ENCODE results near the gene CAPN14.

DNA sequence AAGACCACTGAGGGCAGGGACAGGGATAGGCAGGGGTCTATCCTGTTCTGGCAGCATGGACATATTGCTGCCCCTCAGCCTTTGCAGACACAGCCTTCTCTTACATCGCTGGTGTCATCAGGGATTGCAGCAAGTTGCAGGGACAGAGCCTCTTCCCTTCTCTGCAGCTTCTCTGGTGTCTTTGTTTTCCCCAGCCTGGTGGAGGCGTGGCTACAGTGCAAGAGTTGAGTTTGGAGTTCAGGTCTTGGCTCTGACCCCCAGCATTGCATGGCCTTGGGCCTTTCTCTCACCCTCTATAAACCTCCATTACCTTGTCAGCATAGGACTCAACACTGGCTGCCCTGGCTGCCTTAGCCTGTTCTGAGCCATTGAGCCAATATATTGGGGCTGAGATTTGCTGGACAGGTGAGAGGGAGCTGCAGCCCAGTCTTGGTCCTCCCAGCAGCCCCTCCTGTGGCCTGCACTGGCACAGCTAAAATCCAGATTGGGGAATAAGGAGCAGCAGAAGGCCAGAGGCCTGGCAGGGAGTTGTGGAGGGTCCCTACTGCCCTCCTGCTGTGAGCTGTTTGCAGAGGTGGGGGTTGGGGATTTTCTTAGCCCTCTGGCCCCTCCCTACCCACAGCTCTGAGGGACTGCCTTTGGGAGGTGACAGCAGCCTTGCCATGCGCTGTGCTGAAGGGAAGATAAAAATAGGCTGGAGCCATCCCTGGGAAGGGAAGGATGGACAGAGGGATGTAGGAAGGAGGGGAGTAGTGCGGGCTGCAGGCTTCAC lies 39.5 kb upstream of the CAPN14 start:
- TF ChIP-seq, protein P1, sequence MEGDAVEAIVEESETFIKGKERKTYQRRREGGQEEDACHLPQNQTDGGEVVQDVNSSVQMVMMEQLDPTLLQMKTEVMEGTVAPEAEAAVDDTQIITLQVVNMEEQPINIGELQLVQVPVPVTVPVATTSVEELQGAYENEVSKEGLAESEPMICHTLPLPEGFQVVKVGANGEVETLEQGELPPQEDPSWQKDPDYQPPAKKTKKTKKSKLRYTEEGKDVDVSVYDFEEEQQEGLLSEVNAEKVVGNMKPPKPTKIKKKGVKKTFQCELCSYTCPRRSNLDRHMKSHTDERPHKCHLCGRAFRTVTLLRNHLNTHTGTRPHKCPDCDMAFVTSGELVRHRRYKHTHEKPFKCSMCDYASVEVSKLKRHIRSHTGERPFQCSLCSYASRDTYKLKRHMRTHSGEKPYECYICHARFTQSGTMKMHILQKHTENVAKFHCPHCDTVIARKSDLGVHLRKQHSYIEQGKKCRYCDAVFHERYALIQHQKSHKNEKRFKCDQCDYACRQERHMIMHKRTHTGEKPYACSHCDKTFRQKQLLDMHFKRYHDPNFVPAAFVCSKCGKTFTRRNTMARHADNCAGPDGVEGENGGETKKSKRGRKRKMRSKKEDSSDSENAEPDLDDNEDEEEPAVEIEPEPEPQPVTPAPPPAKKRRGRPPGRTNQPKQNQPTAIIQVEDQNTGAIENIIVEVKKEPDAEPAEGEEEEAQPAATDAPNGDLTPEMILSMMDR (IDR thresholded peaks at IDR 0.05 in 8 of 11, conservative IDR thresholded peaks at IDR 0.05 in 3 of 11) = no peak
- TF ChIP-seq POLR2AphosphoS5 (IDR thresholded peaks at IDR 0.05) (no peak), POLR2A (IDR thresholded peaks at IDR 0.05) (no peak)
